Upper lobe of right lung (tissue), 1 donor: ENCODE measurements around the gene SNCAIP. TPM values are rescaled to one million over a fixed set of nuclear protein-coding genes. Genes with fewer than 3 reads are reported as not detected.

Experiments used
- ATAC-seq: fragments of 200-7000 bp; cut with Tn5 transposase; one replicate; pipeline ENCODE4 v1.9.1; 2020; ENCODE audit warnings: mild to moderate bottlenecking, moderate library complexity
- DNase-seq: peaks from one replicate; pipeline ENCODE4 v3.0.0-alpha.2; 2020
- H3K27ac ChIP-seq: fragments of 200-600 bp; one replicate; pipeline ENCODE4 v1.8.0; 2022
- H3K27me3 ChIP-seq: fragments of 200-600 bp; one replicate; pipeline ENCODE4 v1.8.0; 2022; ENCODE audit warnings: mild to moderate bottlenecking
- H3K36me3 ChIP-seq: fragments of 200-600 bp; one replicate; pipeline ENCODE4 v1.8.0; 2022
- H3K4me1 ChIP-seq: fragments of 200-600 bp; one replicate; pipeline ENCODE4 v1.8.0; 2022
- H3K4me3 ChIP-seq: fragments of 200-600 bp; one replicate; pipeline ENCODE4 v1.8.0; 2022; ENCODE audit warnings: mild to moderate bottlenecking
- H3K9me3 ChIP-seq: fragments of 200-600 bp; one replicate; pipeline ENCODE4 v1.8.0; 2022
- intact Hi-C: fragments of 100-400 bp; cut with DNase I; formaldehyde crosslinking; loops from one replicate; pipeline ENCODE4 v1.11.0; 2022
- total RNA-seq: library from RNA; stranded (reverse); fragmentation: NEBNext Ultra II Directional; extraction: Animal tissue kit (Norgen Biotek cat#: 25700); gene quantifications from one replicate; pipeline ENCODE4 v1.2.1, GENCODE V29; 2021
- TF ChIP-seq, protein P1 (sequence below): fragments of 200-600 bp; IDR thresholded peaks from one replicate; pipeline ENCODE4 v1.8.0; 2022; ENCODE audit warnings: antibody characterized with exemption
- donor health status: DM: no; HTN: yes; CAD: no; lungs with severe emphysema.

Gene SNCAIP
- total RNA-seq, 1 donor from 2014 or later: 4.0 TPM

DNA sequence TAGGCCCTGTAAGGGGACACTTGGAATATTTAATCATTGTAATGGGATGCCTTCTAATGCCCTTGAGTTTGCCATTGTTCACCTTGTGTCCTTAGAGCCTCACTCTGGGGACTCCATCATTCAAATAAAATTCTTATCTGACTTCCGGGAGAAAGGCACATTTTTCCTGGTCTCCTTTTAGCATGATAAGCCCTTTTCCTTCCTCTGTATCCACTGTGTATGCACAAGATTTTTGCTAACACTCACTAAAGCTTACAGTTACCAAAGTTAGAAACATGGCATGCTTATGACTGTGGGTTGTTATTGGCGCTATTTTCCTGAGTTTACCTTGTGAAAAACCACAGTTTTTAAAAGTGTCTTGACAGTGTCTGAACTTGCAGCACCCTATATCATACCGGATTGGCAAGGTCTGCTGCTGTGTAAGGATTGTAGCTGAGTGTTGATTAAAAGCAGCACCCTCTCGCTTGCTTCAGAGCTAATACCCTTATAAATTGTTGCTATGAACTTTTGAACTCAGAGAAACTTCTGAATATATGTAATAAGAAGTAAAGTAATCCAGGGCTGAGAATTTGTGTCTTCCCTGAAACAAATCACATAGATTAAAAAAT lies 46.4 kb downstream of the SNCAIP start:
- H3K27me3 ChIP-seq: no peaks in the 10 kb centered on the region
- no peaks in the 10 kb centered on the region for H3K36me3 ChIP-seq
- H3K4me3 ChIP-seq: no peak overlapping the region
- TF ChIP-seq, protein P1, sequence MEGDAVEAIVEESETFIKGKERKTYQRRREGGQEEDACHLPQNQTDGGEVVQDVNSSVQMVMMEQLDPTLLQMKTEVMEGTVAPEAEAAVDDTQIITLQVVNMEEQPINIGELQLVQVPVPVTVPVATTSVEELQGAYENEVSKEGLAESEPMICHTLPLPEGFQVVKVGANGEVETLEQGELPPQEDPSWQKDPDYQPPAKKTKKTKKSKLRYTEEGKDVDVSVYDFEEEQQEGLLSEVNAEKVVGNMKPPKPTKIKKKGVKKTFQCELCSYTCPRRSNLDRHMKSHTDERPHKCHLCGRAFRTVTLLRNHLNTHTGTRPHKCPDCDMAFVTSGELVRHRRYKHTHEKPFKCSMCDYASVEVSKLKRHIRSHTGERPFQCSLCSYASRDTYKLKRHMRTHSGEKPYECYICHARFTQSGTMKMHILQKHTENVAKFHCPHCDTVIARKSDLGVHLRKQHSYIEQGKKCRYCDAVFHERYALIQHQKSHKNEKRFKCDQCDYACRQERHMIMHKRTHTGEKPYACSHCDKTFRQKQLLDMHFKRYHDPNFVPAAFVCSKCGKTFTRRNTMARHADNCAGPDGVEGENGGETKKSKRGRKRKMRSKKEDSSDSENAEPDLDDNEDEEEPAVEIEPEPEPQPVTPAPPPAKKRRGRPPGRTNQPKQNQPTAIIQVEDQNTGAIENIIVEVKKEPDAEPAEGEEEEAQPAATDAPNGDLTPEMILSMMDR: no peak
- H3K27ac ChIP-seq: no peak overlapping the region
- DNase-seq: no peak
- H3K4me1 ChIP-seq: no peaks in the 10 kb centered on the region
- no peak for ATAC-seq
- H3K9me3 ChIP-seq: no peaks in the 10 kb centered on the region
- intact Hi-C loops: no loop called here

DNA sequence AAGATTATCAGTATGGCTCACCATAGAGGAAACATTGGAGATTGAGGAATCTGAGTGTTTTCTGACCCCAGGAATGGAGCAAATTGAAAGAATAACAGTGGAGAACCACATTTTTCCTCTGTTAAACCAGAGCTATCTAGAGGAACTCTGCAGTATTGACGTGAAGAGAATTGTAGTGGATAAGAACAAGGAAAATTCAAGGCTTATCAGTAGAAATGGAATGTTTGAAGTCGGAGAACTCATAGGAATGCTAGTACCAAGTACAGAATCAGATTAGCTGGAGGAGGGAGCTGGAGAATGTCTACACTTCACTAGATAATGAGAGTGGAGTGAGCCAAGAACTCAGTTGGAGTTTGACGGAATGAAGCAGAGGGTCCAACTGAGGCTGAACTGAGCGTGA lies 50.3 kb downstream of the SNCAIP start:
- Histone ChIP-seq H3K4me1 (no peaks in the 10 kb centered on the region), H3K36me3 (no peaks in the 10 kb centered on the region), H3K27ac (no peak overlapping the region), H3K4me3 (no peak overlapping the region), H3K27me3 (no peaks in the 10 kb centered on the region), H3K9me3 (no peaks in the 10 kb centered on the region)
- intact Hi-C loops: no loop called here
- peak; percentile 45 for ATAC-seq
- DNase-seq: no peak
- TF ChIP-seq, protein P1: no peak

DNA sequence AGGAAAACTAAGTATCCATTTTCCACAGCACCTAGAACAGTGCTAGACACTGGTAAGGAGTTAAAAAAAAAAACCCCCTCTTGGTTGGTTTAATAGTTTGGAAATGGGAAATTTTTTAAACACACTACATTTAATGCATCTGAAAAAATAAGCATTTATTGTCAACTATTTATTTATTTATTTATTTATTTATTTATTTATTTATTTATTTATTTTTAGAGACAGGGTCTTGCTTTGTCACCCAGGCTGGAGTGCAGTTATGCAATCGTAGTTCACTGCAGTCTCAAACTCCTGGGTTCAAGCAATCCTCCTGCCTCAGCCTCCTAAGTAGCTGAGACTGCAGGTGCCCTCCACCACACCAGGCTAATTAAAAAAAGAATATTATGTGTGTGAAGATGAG lies 51.6 kb downstream of the SNCAIP start:
- no peaks in the 10 kb centered on the region for H3K4me1 ChIP-seq
- H3K36me3 ChIP-seq: no peaks in the 10 kb centered on the region
- H3K9me3 ChIP-seq: no peaks in the 10 kb centered on the region
- H3K27me3 ChIP-seq: no peaks in the 10 kb centered on the region
- H3K27ac ChIP-seq: no peak overlapping the region
- TF ChIP-seq, protein P1: no peak
- DNase-seq: no peak
- no peak for ATAC-seq
- intact Hi-C loops: no loop called here
- no peak overlapping the region for H3K4me3 ChIP-seq

DNA sequence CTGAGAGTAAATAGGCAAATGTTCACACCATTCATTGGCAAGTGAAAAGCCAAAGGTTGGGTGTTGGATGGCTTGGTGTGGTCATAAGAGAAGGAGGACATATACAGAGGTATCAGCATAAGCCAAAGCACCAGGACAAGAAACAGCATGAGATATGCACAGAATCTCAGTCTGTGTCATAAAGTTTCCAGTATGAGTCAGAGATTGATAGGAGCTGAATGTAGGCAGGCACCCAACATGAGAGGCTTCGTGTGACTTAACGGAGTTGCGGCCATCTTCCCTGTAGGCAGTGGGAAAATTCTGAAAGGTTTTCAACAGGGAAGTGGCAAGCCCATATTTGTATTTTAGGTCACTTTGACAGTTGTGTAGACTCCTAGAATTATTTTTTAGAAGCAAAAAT lies 54.5 kb downstream of the SNCAIP start:
- intact Hi-C loops: no loop called here
- no peaks in the 10 kb centered on the region for H3K36me3 ChIP-seq
- ATAC-seq: no peak
- H3K27me3 ChIP-seq: no peaks in the 10 kb centered on the region
- TF ChIP-seq, protein P1: no peak
- no peak overlapping the region for H3K27ac ChIP-seq
- H3K9me3 ChIP-seq: no peaks in the 10 kb centered on the region
- no peak overlapping the region for H3K4me3 ChIP-seq
- H3K4me1 ChIP-seq: no peaks in the 10 kb centered on the region
- DNase-seq: no peak

DNA sequence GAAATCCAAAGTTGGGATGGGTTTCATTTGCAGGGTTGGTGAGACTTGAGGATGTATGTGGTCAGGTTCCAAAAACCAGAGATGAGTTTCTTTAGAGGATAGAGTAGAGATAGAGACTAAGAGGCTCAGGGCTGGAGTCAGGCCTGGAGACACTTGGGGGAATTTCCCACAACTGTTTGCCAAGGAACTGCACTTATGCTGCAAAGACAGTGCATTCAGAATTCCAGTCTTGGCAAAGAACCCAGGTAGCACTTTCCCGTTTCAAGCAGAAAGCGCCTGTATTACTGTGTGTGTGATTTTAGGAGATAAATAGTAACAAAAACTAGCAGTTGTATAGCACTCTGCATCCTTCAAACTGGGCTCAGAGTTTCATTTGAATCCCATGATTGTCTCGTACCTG lies 55.4 kb downstream of the SNCAIP start:
- DNase-seq: no peak
- TF ChIP-seq, protein P1: no peak
- intact Hi-C loops: no loop called here

More for the DNA sequence above, 55.4 kb downstream of the SNCAIP start:
- Histone ChIP-seq H3K4me1 (no peaks in the 10 kb centered on the region), H3K27ac (no peak overlapping the region), H3K27me3 (no peaks in the 10 kb centered on the region), H3K4me3 (no peak overlapping the region), H3K36me3 (no peaks in the 10 kb centered on the region), H3K9me3 (no peaks in the 10 kb centered on the region)
- no peak for ATAC-seq
